ENCODE data around the gene CA11.

CA11 gene

GRCh38 chr19:48623556-48624066, 22.4 kb downstream of the CA11 start:
- Histone ChIP-seq H3K9me3 (ENCODE audit: control insufficient read depth, insufficient read depth, low read length) (no peaks in the 10 kb centered on the region), H3K27ac (ENCODE audit: low read depth, low read length) (peak overlapping the region; percentile 32), H3F3A (ENCODE audit: control insufficient read depth, insufficient read depth) (peaks cover 5% of the 10 kb centered on the region), H3K4me2 (ENCODE audit: low read length) (peak overlapping the region; percentile 91), H3K79me2 (ENCODE audit: control insufficient read depth, low read length) (peaks cover 37% of the 10 kb centered on the region), H4K20me1 (ENCODE audit: control insufficient read depth, insufficient read depth, low read depth, low read length) (no peaks in the 10 kb centered on the region), H3K4me1 (ENCODE audit: control insufficient read depth, low read length) (peaks cover 26% of the 10 kb centered on the region), H3K4me3 (ENCODE audit: low read length) (peak overlapping the region; percentile 78), H3K36me3 (ENCODE audit: control insufficient read depth, low read length) (peaks cover 11% of the 10 kb centered on the region), H3K27me3 (ENCODE audit: control insufficient read depth, low read length) (no peaks in the 10 kb centered on the region), H3K9me2 (replicated peaks; ENCODE audit: control insufficient read depth, low read length) (no peaks in the 10 kb centered on the region)
- TF ChIP-seq CTCF (IDR thresholded peaks at IDR 0.05; ENCODE audit: low read depth, low read length, poor library complexity, severe bottlenecking) (no peak), EZH2phosphoT487 (IDR thresholded peaks at IDR 0.05; ENCODE audit: borderline replicate concordance, low read length) (no peak)

- TF ChIP-seq EZH2phosphoT487 (IDR thresholded peaks at IDR 0.05; ENCODE audit: borderline replicate concordance, low read length): no peak
- peak; percentile 15 for TF ChIP-seq CTCF (IDR thresholded peaks at IDR 0.05; ENCODE audit: low read depth, low read length, poor library complexity, severe bottlenecking)
- Histone ChIP-seq H3K4me2 (ENCODE audit: low read length) (peak overlapping the region; percentile 68), H3F3A (ENCODE audit: control insufficient read depth, insufficient read depth) (peaks cover 31% of the 10 kb centered on the region), H3K4me1 (ENCODE audit: control insufficient read depth, low read length) (peaks cover 42% of the 10 kb centered on the region), H4K20me1 (ENCODE audit: control insufficient read depth, insufficient read depth, low read depth, low read length) (peaks cover 23% of the 10 kb centered on the region), H3K27ac (ENCODE audit: low read depth, low read length) (peak overlapping the region; percentile 72), H3K4me3 (ENCODE audit: low read length) (peak overlapping the region; percentile 95), H3K9me2 (replicated peaks; ENCODE audit: control insufficient read depth, low read length) (no peaks in the 10 kb centered on the region), H3K79me2 (ENCODE audit: control insufficient read depth, low read length) (peaks cover 61% of the 10 kb centered on the region), H3K27me3 (ENCODE audit: control insufficient read depth, low read length) (no peaks in the 10 kb centered on the region), H3K9me3 (ENCODE audit: control insufficient read depth, insufficient read depth, low read length) (no peaks in the 10 kb centered on the region), H3K36me3 (ENCODE audit: control insufficient read depth, low read length) (peaks cover 43% of the 10 kb centered on the region)
Observed at GRCh38 chr19:48619692-48620585, 26.0 kb downstream of the CA11 start.

DNA sequence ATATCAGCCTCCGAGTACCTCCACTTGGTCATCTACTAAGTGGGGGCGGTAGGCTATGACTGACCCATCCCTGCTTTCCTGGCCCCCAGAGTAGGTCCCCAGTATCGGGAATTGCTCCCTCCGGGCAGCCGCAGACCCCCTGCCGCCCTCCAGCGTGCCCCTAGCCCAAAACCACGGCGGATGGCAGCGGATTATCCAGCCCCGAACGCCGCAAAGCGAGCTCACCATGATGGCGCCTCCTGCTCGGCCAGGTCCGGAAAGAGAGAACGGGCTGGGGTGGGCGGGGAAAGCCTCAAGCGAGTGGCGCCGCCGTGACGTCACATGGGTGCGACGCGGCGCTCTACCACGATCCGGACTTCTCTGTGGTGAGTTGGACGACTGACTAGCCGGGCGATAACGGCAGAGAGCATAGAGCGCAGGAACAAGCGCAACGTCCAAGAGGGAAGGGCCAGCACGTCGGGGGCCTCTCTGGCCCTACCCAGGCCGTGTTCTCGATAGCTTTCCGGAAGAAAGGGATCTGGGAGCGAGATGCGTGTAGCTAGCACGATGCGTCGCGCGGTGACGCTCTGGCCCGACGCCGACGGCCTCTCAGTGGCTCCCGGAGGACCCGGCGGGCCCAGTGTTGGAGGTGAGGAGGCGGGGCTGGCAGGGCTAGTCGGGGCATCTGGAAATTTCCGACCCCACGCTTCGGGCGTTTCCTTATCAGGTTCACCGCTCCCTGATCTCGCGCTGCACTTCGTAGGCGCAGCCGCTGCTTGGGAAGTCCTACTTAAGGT, 26.9 kb downstream of the CA11 start, which contains the start of the genes RPL18 and SPHK2:
TSS of gene RPL18 (minus strand) at position 263 of the 776 bp plus-strand sequence. CDS start at position 228, 35 bp downstream.
TSS of gene SPHK2 (plus strand) at position 591 of the 776 bp plus-strand sequence. CDS start 1,009 bp downstream, outside the sequence.
- Histone ChIP-seq H3K4me1 (ENCODE audit: control insufficient read depth, low read length) (peaks cover 36% of the 10 kb centered on the region), H4K20me1 (ENCODE audit: control insufficient read depth, insufficient read depth, low read depth, low read length) (peaks cover 23% of the 10 kb centered on the region), H3K4me2 (ENCODE audit: low read length) (peak within 1 kb of the TSS; percentile 68), H3K27me3 (ENCODE audit: control insufficient read depth, low read length) (no peaks in the 10 kb centered on the region), H3K79me2 (ENCODE audit: control insufficient read depth, low read length) (peaks cover 54% of the 10 kb centered on the region), H3K9me3 (ENCODE audit: control insufficient read depth, insufficient read depth, low read length) (no peaks in the 10 kb centered on the region), H3K9me2 (replicated peaks; ENCODE audit: control insufficient read depth, low read length) (no peaks in the 10 kb centered on the region), H3K27ac (ENCODE audit: low read depth, low read length) (peak within 1 kb of the TSS; percentile 72), H3K4me3 (ENCODE audit: low read length) (peak within 1 kb of the TSS; percentile 95), H3K36me3 (ENCODE audit: control insufficient read depth, low read length) (peaks cover 51% of the 10 kb centered on the region), H3F3A (ENCODE audit: control insufficient read depth, insufficient read depth) (peaks cover 36% of the 10 kb centered on the region)
- TF ChIP-seq CTCF (IDR thresholded peaks at IDR 0.05; ENCODE audit: low read depth, low read length, poor library complexity, severe bottlenecking) (no peak), EZH2phosphoT487 (IDR thresholded peaks at IDR 0.05; ENCODE audit: borderline replicate concordance, low read length) (no peak)
